ENCODE measurements around the gene PDE6H. TPM values are rescaled to one million over a fixed set of nuclear protein-coding genes. Genes with fewer than 3 reads are reported as not detected.

PDE6H gene
- total RNA-seq, 1 experiment from 2014 or later: not detected

DNA sequence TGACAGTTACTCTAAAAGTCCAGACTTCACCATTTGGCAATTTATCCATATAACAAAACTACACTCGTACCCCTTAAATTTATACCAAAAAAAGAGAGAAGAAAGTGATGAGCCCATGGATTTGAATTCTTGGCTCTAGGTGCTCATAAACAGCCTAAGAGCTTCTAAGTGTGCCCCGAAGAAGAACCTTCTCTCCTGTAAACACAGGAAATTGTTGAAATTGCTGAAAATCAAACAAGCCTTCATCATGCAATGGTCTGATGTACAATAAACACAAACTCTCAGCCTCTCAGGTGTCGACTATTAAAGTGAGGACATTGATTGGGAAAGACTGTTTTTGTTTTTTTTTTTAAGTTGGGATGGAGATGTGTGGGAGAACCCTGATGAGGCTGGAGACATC is 21.8 kb downstream of the PDE6H start:
- TF ChIP-seq EZH2phosphoT487 (IDR thresholded peaks at IDR 0.05; ENCODE audit: borderline replicate concordance, low read length): no peak
- TF ChIP-seq, protein P1, sequence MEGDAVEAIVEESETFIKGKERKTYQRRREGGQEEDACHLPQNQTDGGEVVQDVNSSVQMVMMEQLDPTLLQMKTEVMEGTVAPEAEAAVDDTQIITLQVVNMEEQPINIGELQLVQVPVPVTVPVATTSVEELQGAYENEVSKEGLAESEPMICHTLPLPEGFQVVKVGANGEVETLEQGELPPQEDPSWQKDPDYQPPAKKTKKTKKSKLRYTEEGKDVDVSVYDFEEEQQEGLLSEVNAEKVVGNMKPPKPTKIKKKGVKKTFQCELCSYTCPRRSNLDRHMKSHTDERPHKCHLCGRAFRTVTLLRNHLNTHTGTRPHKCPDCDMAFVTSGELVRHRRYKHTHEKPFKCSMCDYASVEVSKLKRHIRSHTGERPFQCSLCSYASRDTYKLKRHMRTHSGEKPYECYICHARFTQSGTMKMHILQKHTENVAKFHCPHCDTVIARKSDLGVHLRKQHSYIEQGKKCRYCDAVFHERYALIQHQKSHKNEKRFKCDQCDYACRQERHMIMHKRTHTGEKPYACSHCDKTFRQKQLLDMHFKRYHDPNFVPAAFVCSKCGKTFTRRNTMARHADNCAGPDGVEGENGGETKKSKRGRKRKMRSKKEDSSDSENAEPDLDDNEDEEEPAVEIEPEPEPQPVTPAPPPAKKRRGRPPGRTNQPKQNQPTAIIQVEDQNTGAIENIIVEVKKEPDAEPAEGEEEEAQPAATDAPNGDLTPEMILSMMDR (conservative IDR thresholded peaks at IDR 0.05; ENCODE audit: low read depth, low read length): no peak
- TF ChIP-seq EZH2 (IDR thresholded peaks at IDR 0.05; ENCODE audit: low read length, unreplicated experiment): no peak
- no peak overlapping the region for H3K4me2 ChIP-seq (ENCODE audit: low read length)
- H3K36me3 ChIP-seq (ENCODE audit: low read depth, low read length): no peaks in the 10 kb centered on the region
- H3K4me1 ChIP-seq (ENCODE audit: insufficient read depth, low read length): peaks cover 8% of the 10 kb centered on the region
- H3K27me3 ChIP-seq (ENCODE audit: low read length): no peaks in the 10 kb centered on the region
- no TSS peak for BruUV-seq (replicated peaks)
- H3K79me2 ChIP-seq (ENCODE audit: low read length): no peaks in the 10 kb centered on the region
- no peak for DNase-seq
- no peaks in the 10 kb centered on the region for H3F3A ChIP-seq (ENCODE audit: low read length, unreplicated experiment)
- intact Hi-C loops (cut with micrococcal nuclease): loop anchor here (1.0 to 2.0 kb wide), 3 partner anchors 64 to 218 kb away; no protein-coding TSS in a partner anchor
- no peaks in the 10 kb centered on the region for H4K20me1 ChIP-seq (ENCODE audit: low read length)
- H3K9ac ChIP-seq (ENCODE audit: low read length): no peak overlapping the region
- H3K4me3 ChIP-seq (ENCODE audit: low read length): no peak overlapping the region
- H2AFZ ChIP-seq (ENCODE audit: low read length): no peak overlapping the region
- ChIA-PET POLR2A (ENCODE audit: unreplicated experiment) (no interaction called here), CTCF (no interaction called here)
- no peaks in the 10 kb centered on the region for H3K9me2 ChIP-seq (replicated peaks; ENCODE audit: low read length)
- no peaks in the 10 kb centered on the region for H3K9me3 ChIP-seq (ENCODE audit: low read length)
- H3K27ac ChIP-seq (ENCODE audit: low read length): no peak overlapping the region
- no peak for ATAC-seq

DNA sequence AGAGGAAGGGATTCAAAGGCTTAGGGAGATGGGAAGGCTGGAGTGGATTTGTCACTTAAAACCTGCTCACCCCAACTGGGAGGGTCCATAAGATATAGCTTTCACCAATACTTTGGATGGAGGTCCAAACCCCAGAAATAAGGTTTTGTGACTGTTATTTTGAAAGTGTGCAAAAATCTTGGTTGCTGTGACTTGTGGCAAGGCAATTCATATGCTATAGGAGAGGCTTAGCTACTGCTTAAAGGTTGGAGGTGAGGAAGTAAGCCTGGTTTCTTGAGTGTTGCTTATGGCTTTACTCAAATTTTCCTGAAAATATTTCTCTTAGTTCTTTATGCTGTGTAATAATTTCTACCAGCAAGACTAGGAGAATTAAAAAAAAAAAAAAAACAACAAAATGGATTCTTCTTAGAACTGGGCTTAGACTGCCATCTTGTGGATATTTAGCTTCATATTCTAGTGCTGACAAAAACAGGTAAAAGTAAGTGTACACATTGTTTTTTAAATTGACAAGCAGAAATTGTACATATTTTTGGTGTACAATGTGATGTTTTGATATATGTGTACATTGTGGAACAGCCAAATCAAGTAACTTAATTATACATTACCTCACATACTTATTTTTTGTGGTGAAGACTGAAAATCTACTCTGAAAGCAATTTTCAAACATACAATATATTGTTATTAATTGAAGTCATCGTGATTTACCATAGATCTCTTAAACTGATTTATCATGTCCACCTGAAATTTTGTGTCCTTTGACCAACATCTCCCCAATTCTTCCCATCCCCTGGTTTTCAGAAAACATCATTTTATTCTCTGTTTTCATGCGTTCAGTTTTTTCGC is 23.0 kb downstream of the PDE6H start:
- no peak for TF ChIP-seq EZH2 (IDR thresholded peaks at IDR 0.05; ENCODE audit: low read length, unreplicated experiment)
- no peak for TF ChIP-seq EZH2phosphoT487 (IDR thresholded peaks at IDR 0.05; ENCODE audit: borderline replicate concordance, low read length)
- TF ChIP-seq, protein P1 (conservative IDR thresholded peaks at IDR 0.05; ENCODE audit: low read depth, low read length): peak; percentile 62
- Histone ChIP-seq H4K20me1 (ENCODE audit: low read length) (no peaks in the 10 kb centered on the region), H3K4me1 (ENCODE audit: insufficient read depth, low read length) (peaks cover 12% of the 10 kb centered on the region), H3K27ac (ENCODE audit: low read length) (no peak overlapping the region), H3K9me2 (replicated peaks; ENCODE audit: low read length) (no peaks in the 10 kb centered on the region), H3K9me3 (ENCODE audit: low read length) (no peaks in the 10 kb centered on the region), H3K4me3 (ENCODE audit: low read length) (no peak overlapping the region), H3K27me3 (ENCODE audit: low read length) (no peaks in the 10 kb centered on the region), H3K9ac (ENCODE audit: low read length) (no peak overlapping the region), H2AFZ (ENCODE audit: low read length) (no peak overlapping the region), H3F3A (ENCODE audit: low read length, unreplicated experiment) (no peaks in the 10 kb centered on the region), H3K4me2 (ENCODE audit: low read length) (no peak overlapping the region), H3K36me3 (ENCODE audit: low read depth, low read length) (no peaks in the 10 kb centered on the region), H3K79me2 (ENCODE audit: low read length) (no peaks in the 10 kb centered on the region)
- DNase-seq (peak; percentile 54), ATAC-seq (no peak; the same call in 1 of the 2 replicates)
- CTCF ChIA-PET: interaction anchor here (0.6 to 1.2 kb wide), 4 partner anchors 63 to 232 kb away, joined by 3 to 20 read pairs (median 8); partner anchors contain the start of genes C12orf60 and WBP11
- POLR2A ChIA-PET (ENCODE audit: unreplicated experiment): no interaction called here
- no TSS peak for BruUV-seq (replicated peaks)
- intact Hi-C loops (cut with micrococcal nuclease): loop anchor here (1.0 to 2.0 kb wide), 5 partner anchors 65 to 273 kb away; no protein-coding TSS in a partner anchor

DNA sequence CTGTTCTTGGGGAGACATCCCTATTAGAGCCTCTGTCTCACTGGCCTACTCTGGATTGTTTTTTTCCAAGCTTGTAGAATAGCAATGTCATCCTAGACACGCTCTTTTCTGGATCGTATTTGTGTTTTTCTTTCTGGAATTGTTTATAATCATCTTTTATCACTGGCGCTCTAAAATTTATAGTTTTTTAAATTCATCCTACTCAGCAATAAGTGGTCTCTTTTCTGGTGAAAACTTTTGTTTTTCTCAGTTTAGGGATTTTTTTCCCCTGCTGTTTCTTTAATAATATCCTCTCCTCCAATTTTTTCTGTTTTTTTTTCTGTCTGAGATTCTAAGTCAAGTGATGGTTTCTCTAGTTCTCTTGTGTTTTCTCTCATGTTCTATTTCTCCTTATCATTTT is 25.2 kb downstream of the PDE6H start:
- H3K27ac ChIP-seq (ENCODE audit: low read length): no peak overlapping the region
- DNase-seq (no peak), ATAC-seq (no peak)
- no peak overlapping the region for H3K4me2 ChIP-seq (ENCODE audit: low read length)
- no peaks in the 10 kb centered on the region for H3K9me3 ChIP-seq (ENCODE audit: low read length)
- intact Hi-C loops (cut with micrococcal nuclease): no loop called here
- H3K4me3 ChIP-seq (ENCODE audit: low read length): no peak overlapping the region
- H4K20me1 ChIP-seq (ENCODE audit: low read length): no peaks in the 10 kb centered on the region
- no peak overlapping the region for H3K9ac ChIP-seq (ENCODE audit: low read length)
- peaks cover 12% of the 10 kb centered on the region for H3K4me1 ChIP-seq (ENCODE audit: insufficient read depth, low read length)
- no peaks in the 10 kb centered on the region for H3K79me2 ChIP-seq (ENCODE audit: low read length)
- no peak for TF ChIP-seq EZH2 (IDR thresholded peaks at IDR 0.05; ENCODE audit: low read length, unreplicated experiment)
- TF ChIP-seq, protein P1 (conservative IDR thresholded peaks at IDR 0.05; ENCODE audit: low read depth, low read length): no peak
- no peak for TF ChIP-seq EZH2phosphoT487 (IDR thresholded peaks at IDR 0.05; ENCODE audit: borderline replicate concordance, low read length)
- ChIA-PET CTCF (interaction anchor here (0.6 kb wide), 1 partner anchor 195 kb away, joined by 9 read pairs; no protein-coding TSS in a partner anchor), POLR2A (ENCODE audit: unreplicated experiment) (no interaction called here)
- BruUV-seq (replicated peaks): no TSS peak
- H3K9me2 ChIP-seq (replicated peaks; ENCODE audit: low read length): no peaks in the 10 kb centered on the region
- no peaks in the 10 kb centered on the region for H3K36me3 ChIP-seq (ENCODE audit: low read depth, low read length)
- H2AFZ ChIP-seq (ENCODE audit: low read length): no peak overlapping the region
- H3K27me3 ChIP-seq (ENCODE audit: low read length): peaks cover 4% of the 10 kb centered on the region
- no peaks in the 10 kb centered on the region for H3F3A ChIP-seq (ENCODE audit: low read length, unreplicated experiment)

Data from PC-3 (cell line).